Stimulated activated CD4-positive, alpha-beta T cell treated with anti-CD3 and anti-CD28 coated beads, Interleukin-2, amount 100 ng/mL, for 24 hours (primary cell): ENCODE data around the gene ANTXR1.

Source experiments
- DNase-seq, 2 donors: peaks; one replicate each; pipeline ENCODE4 v3.0.0-alpha.2; 2020

The ANTXR1 gene

DNA sequence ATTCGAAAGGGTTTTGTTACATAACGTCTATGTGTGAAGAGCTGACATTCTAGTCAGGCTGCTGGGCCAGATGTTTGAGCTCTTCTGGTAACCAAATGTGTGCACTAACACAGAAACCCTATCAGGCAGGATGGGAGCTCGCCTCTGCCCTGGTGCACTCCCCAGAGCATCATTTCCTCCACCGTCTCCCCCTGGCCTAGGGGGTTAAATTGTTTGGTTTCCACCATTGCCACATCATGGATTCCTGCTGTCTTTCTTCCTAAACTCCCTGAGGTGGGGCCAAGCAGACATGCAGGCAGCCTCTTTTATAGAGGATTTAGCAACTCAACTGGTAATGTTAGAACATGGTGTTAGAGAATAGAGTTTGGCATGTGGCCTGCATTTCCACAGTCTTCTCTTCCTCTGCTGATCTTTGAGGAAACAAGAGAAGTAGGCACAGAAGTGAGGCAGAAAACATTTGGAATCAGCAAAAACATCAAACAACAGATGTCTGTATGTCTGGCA is 87.3 kb downstream of the ANTXR1 start:
- no peak for DNase-seq

DNA sequence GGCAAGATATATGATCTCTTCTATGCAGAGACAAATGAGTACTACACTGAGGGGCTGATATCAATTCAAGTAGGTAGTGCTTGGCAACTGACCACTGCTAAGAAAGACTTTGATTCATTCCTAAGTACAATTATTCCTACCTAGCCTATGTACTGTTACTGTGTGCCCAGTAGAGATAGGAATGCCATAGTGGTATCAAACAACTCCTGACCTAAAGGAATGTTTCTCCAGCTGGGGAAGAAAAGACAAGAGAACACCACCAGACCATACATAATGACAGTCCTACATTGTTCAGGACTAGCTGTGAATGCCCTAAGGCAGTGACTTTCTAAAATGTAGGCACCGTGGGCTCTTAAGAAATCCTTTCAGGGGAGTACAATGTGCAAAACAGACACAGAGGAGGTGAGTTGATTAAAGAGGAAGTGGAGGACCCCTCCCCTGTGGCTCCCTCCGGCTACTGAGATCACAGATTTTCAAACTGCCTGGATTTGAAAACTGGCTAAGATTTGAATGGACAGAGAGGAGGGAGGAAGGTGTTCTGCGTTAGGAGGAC is 89.1 kb downstream of the ANTXR1 start:
- no peak for DNase-seq

DNA sequence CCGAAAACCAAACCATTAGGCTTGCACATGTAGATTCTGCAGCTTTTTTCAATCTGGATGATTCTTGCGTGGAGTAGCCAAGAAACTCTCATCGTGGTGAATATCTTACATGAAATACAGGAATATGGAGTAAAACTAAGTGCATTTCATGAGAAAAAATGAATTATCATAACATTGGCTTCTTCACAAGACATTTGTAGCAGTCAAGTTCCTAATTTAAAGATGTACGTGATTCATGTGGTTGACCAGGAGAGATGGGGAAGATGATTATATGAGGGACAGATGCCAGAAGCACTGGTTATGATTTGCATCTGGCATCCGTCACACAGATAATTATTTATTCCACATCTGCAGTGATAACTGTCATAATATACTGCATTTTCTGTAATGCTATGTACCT is 90.4 kb downstream of the ANTXR1 start:
- DNase-seq = no peak

DNA sequence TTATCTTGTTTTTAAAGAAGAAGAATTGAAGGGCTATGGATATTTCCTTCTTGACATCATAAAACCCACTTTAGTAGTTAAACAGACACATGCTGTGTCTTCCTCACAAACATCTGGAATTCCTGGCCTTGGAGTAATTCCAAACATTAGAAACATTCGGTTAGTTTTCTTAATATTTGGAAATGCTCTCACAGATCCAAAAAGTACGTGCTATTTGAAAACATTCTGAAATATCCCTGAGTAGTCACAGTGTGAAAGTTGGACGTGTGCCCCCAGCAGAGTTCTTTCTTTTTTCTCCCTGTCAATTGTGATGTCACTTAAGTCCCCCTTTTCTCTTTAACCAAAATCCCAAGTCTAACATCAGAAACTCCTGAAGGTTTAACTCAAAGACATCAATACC is 91.3 kb downstream of the ANTXR1 start:
- DNase-seq = no peak

DNA sequence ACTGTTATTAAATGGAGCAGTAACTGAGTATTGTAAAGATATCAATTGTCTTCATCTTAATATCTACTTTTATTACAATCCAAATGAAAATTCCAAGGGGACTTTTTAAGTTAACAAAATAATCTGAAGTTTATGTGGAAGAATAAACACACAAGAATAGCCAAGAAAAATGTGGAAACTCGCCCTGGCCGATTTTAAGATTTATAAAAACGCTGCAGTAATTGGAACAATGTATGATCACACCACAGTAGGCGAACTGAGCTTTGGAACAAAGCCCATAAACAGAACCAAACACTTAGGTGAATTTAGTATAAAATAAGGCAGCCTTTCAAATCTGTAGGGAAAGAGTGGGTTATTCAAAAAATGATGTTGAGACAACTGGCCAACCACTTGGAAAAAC is 96.3 kb downstream of the ANTXR1 start:
- DNase-seq = no peak

DNA sequence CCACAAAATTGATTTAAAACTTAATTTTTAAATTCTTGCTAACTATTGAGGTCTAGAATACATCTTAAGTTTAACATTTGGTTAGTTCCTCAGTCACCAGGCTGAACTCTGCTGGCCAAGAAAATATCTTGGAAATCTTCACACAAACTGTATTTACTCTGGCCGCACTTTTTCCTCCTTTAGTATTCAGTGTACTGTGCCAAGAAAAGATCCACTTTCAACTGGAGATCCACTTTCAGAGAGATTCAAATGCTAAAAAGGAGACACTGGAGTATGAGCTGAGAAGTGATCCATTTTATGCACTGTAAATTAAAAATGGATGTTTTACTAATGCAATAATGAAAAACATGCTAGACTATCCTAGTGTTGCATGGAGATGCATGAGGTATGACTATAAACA is 98.1 kb downstream of the ANTXR1 start:
- DNase-seq = no peak

DNA sequence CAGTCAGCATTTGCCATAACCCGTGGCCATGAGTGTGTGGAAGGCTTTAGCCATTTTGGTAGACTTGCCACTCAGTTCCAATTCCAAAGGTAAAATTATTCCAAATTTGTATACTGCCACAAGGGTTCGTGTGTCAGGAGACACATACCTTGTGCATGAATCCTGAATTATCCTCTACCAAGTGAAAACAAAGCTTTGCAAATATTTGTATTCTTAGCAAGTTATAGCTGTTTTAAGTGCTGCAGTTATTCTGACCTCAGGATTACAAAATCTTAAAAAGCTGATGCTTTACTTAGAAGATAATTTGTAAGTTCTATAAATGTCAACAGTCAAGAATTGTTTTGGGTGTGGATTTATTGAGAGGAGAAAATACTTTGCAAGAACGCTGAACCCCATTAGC is 100.6 kb downstream of the ANTXR1 start:
- DNase-seq = no peak

DNA sequence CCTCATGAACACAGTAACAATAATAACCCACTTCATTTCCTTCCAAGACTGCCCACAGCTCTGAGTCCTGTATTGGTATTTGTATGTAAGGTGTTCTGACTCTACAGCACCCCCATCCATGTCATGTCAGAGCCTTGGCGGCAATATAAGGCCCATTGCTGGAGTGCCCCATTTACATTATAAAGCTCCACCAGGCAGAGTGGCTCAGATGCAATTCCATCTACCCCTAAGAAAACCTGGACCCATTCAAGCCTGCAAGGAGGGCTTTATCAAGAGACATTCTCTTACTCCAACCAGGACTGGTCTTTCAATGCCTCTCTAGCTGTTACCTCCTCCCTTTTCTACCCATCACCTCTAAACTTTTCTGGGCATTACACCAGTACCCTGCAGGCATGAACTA is 101.6 kb downstream of the ANTXR1 start:
- no peak for DNase-seq

GRCh38 chr2:69116438-69116837 is 103.5 kb downstream of the ANTXR1 start:
- no peak for DNase-seq

DNA sequence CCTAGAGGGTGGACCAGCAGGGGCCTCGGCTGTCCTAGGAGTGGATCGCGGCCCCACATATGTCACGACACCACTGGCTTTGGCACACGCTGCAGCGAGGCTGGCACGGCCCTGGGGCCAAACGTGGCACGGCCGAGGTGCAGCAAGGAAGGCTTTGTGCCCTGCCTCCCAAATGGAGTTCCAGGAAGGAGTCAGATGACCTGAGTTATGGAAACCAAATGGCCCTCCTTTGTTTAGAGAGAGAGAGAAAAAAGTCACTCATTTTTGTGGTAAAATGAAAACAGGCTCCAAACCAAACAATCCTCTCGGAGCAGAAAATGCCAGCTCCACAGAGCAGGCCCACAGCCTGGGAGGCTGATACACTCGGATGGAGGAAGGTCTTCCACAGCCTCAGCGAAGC is 105.6 kb downstream of the ANTXR1 start:
- DNase-seq = no peak

GRCh38 chr2:69119104-69119894 is 106.3 kb downstream of the ANTXR1 start:
- no peak for DNase-seq

GRCh38 chr2:69122271-69122670 is 109.3 kb downstream of the ANTXR1 start:
- no peak for DNase-seq

- no peak for DNase-seq
Measured at GRCh38 chr2:69123182-69123581, 110.2 kb downstream of the ANTXR1 start.

DNA sequence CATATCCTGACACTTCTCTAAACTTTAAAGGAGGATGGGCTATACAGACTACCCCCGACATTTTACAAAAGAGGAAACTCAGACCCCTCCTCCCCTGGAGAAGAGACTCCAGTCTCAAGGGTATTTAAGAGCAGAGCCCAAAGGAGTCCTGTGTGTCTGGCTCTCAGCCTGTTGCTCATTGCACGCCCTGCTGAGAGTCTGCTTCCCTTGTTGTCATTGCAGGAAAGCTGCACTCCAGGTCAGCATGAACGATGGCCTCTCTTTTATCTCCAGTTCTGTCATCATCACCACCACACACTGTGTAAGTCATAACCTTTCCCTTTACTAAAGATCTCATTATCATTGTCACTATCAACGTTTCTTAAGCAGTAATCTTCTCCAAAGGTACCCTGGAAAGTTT is 111.4 kb downstream of the ANTXR1 start:
- no peak for DNase-seq

DNA sequence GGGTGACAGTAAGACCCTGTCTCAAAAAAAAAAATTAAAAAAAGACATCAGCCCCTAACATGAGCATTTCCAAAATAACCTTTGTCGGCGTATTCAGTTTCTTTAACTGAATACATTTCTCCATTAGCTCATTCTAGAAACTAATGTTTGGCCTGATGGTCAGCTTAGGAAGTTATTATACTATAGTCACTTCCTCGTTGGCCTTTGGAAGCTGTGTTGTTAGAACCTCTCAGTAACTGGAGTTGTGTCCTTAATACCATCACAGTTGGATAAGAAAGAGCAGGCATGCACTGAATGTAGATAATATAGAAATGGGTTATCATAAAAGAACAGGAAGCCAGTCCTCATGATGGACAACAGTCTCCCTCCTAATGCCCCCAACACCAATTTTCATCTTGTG is 112.8 kb downstream of the ANTXR1 start:
- DNase-seq = no peak

GRCh38 chr2:69126341-69126740 is 113.4 kb downstream of the ANTXR1 start:
- DNase-seq = no peak

DNA sequence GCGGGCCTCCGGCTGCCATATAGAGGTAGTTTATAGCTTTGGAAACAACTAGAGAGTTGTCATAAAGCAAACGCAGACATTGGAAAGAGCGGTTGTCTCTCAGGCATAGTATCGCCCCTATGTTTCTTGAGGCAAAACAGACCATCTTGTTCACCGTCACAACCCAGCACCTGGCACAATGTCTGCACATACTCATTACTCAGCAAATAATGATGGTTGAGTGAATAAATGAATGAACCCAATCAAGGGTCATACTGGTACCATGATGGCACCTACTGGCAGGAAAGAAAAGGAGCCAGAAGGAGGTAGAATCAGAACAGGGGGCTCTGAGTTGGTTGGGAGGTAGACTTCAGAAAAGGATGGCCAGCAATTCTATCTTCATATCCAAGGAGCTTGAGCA is 118.5 kb downstream of the ANTXR1 start:
- no peak for DNase-seq

- DNase-seq = no peak
Measured at GRCh38 chr2:69131983-69132675, 119.2 kb downstream of the ANTXR1 start.

GRCh38 chr2:69132960-69133590 is 120.1 kb downstream of the ANTXR1 start:
- DNase-seq = no peak

GRCh38 chr2:69133898-69134297 is 120.9 kb downstream of the ANTXR1 start:
- DNase-seq = no peak

DNA sequence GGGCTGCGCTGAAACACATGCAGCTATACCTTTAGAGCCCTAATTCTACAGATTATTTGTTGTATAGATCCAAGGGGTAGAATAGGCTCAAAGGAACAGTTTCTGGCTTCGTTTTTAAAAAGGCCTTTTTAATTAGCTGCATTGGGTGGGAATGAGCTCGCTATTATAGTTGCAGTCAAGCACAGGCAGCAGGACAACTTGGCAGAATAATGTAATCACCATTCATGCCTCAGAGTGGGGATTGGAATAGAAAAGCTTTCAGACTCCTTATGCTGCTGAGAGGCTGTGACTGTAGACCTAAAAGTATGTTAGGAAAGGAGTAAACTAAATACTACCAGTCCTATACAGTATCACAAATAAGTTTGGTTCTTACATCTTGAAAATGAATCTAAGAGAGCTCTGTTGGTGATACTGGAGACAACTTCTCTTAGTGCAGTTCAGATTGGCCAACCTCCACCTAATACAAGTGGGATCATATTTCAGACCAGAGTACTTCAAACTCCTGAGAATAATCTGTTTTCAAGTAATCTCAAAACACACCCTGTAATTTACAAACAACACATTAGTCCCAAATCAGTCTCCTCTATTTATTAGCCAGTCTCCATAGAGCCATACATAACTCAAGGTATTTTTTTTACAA is 121.4 kb downstream of the ANTXR1 start:
- DNase-seq = no peak

DNA sequence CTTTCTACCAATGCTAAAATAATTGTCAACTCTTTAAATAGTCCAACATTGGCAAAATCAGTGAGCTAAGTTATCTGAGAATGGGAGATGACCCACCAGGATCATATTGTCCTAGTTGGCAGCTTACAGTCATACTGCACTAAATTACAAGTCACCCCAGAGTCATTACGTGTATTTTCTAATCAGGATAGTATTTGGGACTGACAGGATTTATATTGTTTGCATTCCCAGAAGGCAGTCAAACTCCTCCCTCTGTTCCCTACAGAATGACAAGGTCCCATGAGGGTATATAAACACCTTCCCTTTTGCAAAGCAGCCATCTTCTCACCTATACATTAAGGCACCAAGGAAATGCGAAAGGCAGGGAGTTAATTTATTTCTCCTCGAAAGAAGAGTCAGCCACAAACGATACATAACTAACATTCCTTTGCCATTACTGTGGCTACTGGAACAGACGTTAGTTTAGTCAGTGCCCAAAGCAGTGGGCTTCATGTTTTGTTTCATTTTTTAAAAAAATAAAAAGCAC is 125.3 kb downstream of the ANTXR1 start:
- DNase-seq = no peak
